Activated T-cell treated with anti-CD3 and anti-CD28 coated beads, Interleukin-2, amount 50 U/mL, for 72 hours (primary cell): ENCODE data around the gene RASGRF1. TPM values are rescaled to one million over a fixed set of nuclear protein-coding genes. Genes with fewer than 3 reads are reported as not detected.

Experiments used
- ATAC-seq, 2 donors: fragments of 150-1000 bp; cut with Tn5 transposase; replicated peaks in 1 of 2; 2 replicates each; pipeline ENCODE4 v1.10.0; 2021; ENCODE audit warnings: moderate library complexity in 2 of 2, mild to moderate bottlenecking in 1 of 2
- DNase-seq, 2 donors: peaks; one replicate each; pipeline ENCODE4 v3.0.0; 2021 to 2022; ENCODE audit warnings: mixed read lengths in 1 of 2
- H3K27ac Mint-ChIP-seq: one replicate; pipeline ENCODE4 v1.8.0; 2022; ENCODE audit warnings: mild to moderate bottlenecking, moderate library complexity, mixed read lengths
- H3K27me3 Mint-ChIP-seq: one replicate; pipeline ENCODE4 v1.8.0; 2022; ENCODE audit warnings: low read depth, mixed read lengths
- H3K36me3 Mint-ChIP-seq, 2 donors: one replicate each; pipeline ENCODE4 v1.8.0; 2022; ENCODE audit warnings: mixed read lengths in 2 of 2, mild to moderate bottlenecking in 1 of 2; ENCODE audit not compliant: insufficient read depth in 2 of 2
- H3K4me1 Mint-ChIP-seq: one replicate; pipeline ENCODE4 v1.8.0; 2022; ENCODE audit warnings: low read depth, mixed read lengths
- H3K4me3 Mint-ChIP-seq, 2 donors: one replicate each; pipeline ENCODE4 v1.8.0; 2022; ENCODE audit warnings: mild to moderate bottlenecking in 2 of 2, mixed read lengths in 2 of 2, moderate library complexity in 2 of 2
- H3K9me3 Mint-ChIP-seq, 2 donors: one replicate each; pipeline ENCODE4 v1.8.0; 2022; ENCODE audit warnings: mixed read lengths in 2 of 2
- total RNA-seq, 2 donors: library from RNA; stranded (reverse); gene quantifications; one replicate each; pipeline ENCODE4 v1.2.3, GENCODE V29; 2022

RASGRF1 gene
- total RNA-seq, 2 donors from 2014 or later, result not detected

- peak; percentile 36 for ATAC-seq
- Mint-ChIP-seq H3K9me3 (no peaks in the 10 kb centered on the region), H3K27ac (no peak overlapping the region), H3K4me1 (peaks cover 13% of the 10 kb centered on the region), H3K36me3 (no peaks in the 10 kb centered on the region), H3K27me3 (peaks cover 6% of the 10 kb centered on the region), H3K4me3 (peak overlapping the region; percentile 17 to 45)
- DNase-seq, result no peak
Observed at GRCh38 chr15:78977091-78977571, 113.4 kb downstream of the RASGRF1 start.

- H3K4me1 Mint-ChIP-seq, result peaks cover 13% of the 10 kb centered on the region
- no peaks in the 10 kb centered on the region for H3K9me3 Mint-ChIP-seq
- ATAC-seq (no peak), DNase-seq (no peak)
- no peak overlapping the region for H3K4me3 Mint-ChIP-seq
- H3K27ac Mint-ChIP-seq, result no peak overlapping the region
- peaks cover 6% of the 10 kb centered on the region for H3K27me3 Mint-ChIP-seq
- H3K36me3 Mint-ChIP-seq, result no peaks in the 10 kb centered on the region
Observed at GRCh38 chr15:78976691-78977090, 113.9 kb downstream of the RASGRF1 start.

GRCh38 chr15:78974272-78974918 lies 116.2 kb downstream of the RASGRF1 start:
- H3K27ac Mint-ChIP-seq, result no peak overlapping the region
- peaks cover 13% of the 10 kb centered on the region for H3K4me1 Mint-ChIP-seq
- H3K9me3 Mint-ChIP-seq, result no peaks in the 10 kb centered on the region

GRCh38 chr15:78969687-78970349 lies 120.8 kb downstream of the RASGRF1 start:
- no peak for ATAC-seq
- peaks cover 5% of the 10 kb centered on the region for H3K4me1 Mint-ChIP-seq
- no peak overlapping the region for H3K27ac Mint-ChIP-seq
- H3K9me3 Mint-ChIP-seq, result no peaks in the 10 kb centered on the region
- no peak overlapping the region for H3K4me3 Mint-ChIP-seq
- no peak for DNase-seq
- H3K27me3 Mint-ChIP-seq, result no peaks in the 10 kb centered on the region
- no peaks in the 10 kb centered on the region for H3K36me3 Mint-ChIP-seq

More at GRCh38 chr15:78974272-78974918, 116.2 kb downstream of the RASGRF1 start:
- Mint-ChIP-seq H3K36me3 (no peaks in the 10 kb centered on the region), H3K27me3 (peaks cover 6% of the 10 kb centered on the region), H3K4me3 (no peak overlapping the region)
- ATAC-seq (no peak), DNase-seq (no peak)

GRCh38 chr15:78968539-78969271 lies 121.9 kb downstream of the RASGRF1 start:
- H3K4me1 Mint-ChIP-seq, result peaks cover 2% of the 10 kb centered on the region
- H3K9me3 Mint-ChIP-seq, result no peaks in the 10 kb centered on the region
- no peaks in the 10 kb centered on the region for H3K36me3 Mint-ChIP-seq
- ATAC-seq, result no peak
- no peak overlapping the region for H3K4me3 Mint-ChIP-seq
- no peak for DNase-seq
- H3K27me3 Mint-ChIP-seq, result no peaks in the 10 kb centered on the region
- H3K27ac Mint-ChIP-seq, result no peak overlapping the region

GRCh38 chr15:78968114-78968513 lies 122.5 kb downstream of the RASGRF1 start:
- Mint-ChIP-seq H3K4me1 (no peaks in the 10 kb centered on the region), H3K27me3 (no peaks in the 10 kb centered on the region), H3K27ac (no peak overlapping the region), H3K9me3 (no peaks in the 10 kb centered on the region), H3K36me3 (no peaks in the 10 kb centered on the region), H3K4me3 (no peak overlapping the region)
- ATAC-seq (no peak), DNase-seq (no peak)

- H3K27me3 Mint-ChIP-seq, result no peaks in the 10 kb centered on the region
- DNase-seq (no peak), ATAC-seq (no peak)
- no peak overlapping the region for H3K4me3 Mint-ChIP-seq
- no peaks in the 10 kb centered on the region for H3K9me3 Mint-ChIP-seq
- no peak overlapping the region for H3K27ac Mint-ChIP-seq
- no peaks in the 10 kb centered on the region for H3K4me1 Mint-ChIP-seq
- H3K36me3 Mint-ChIP-seq, result no peaks in the 10 kb centered on the region
Observed at GRCh38 chr15:78960308-78960707, 130.3 kb downstream of the RASGRF1 start.

- no peaks in the 10 kb centered on the region for H3K27me3 Mint-ChIP-seq
- no peak for ATAC-seq
- H3K36me3 Mint-ChIP-seq, result no peaks in the 10 kb centered on the region
- H3K9me3 Mint-ChIP-seq, result no peaks in the 10 kb centered on the region
- DNase-seq, result no peak
- no peak overlapping the region for H3K4me3 Mint-ChIP-seq
- H3K27ac Mint-ChIP-seq, result no peak overlapping the region
- H3K4me1 Mint-ChIP-seq, result no peaks in the 10 kb centered on the region
Observed at GRCh38 chr15:78959360-78959759, 131.2 kb downstream of the RASGRF1 start.

GRCh38 chr15:78957416-78958093 lies 133.0 kb downstream of the RASGRF1 start:
- Mint-ChIP-seq H3K4me1 (no peaks in the 10 kb centered on the region), H3K36me3 (no peaks in the 10 kb centered on the region), H3K27ac (no peak overlapping the region), H3K27me3 (no peaks in the 10 kb centered on the region), H3K9me3 (no peaks in the 10 kb centered on the region), H3K4me3 (no peak overlapping the region)
- DNase-seq (no peak), ATAC-seq (no peak)

- no peaks in the 10 kb centered on the region for H3K4me1 Mint-ChIP-seq
- ATAC-seq, result no peak
- no peaks in the 10 kb centered on the region for H3K9me3 Mint-ChIP-seq
- H3K36me3 Mint-ChIP-seq, result no peaks in the 10 kb centered on the region
- H3K27me3 Mint-ChIP-seq, result no peaks in the 10 kb centered on the region
- no peak for DNase-seq
- H3K27ac Mint-ChIP-seq, result no peak overlapping the region
- H3K4me3 Mint-ChIP-seq, result no peak overlapping the region
Observed at GRCh38 chr15:78956937-78957336, 133.6 kb downstream of the RASGRF1 start.

GRCh38 chr15:78955355-78955754 lies 135.2 kb downstream of the RASGRF1 start:
- no peak overlapping the region for H3K4me3 Mint-ChIP-seq
- H3K27ac Mint-ChIP-seq, result no peak overlapping the region
- H3K27me3 Mint-ChIP-seq, result peaks cover 9% of the 10 kb centered on the region
- H3K9me3 Mint-ChIP-seq, result no peaks in the 10 kb centered on the region
- ATAC-seq, result no peak
- H3K36me3 Mint-ChIP-seq, result no peaks in the 10 kb centered on the region
- no peak for DNase-seq
- H3K4me1 Mint-ChIP-seq, result peaks cover 8% of the 10 kb centered on the region

- no peaks in the 10 kb centered on the region for H3K36me3 Mint-ChIP-seq
- no peak for ATAC-seq
- no peak for DNase-seq
- no peak overlapping the region for H3K4me3 Mint-ChIP-seq
- peaks cover 9% of the 10 kb centered on the region for H3K27me3 Mint-ChIP-seq
- H3K4me1 Mint-ChIP-seq, result peaks cover 8% of the 10 kb centered on the region
- H3K27ac Mint-ChIP-seq, result no peak overlapping the region
- no peaks in the 10 kb centered on the region for H3K9me3 Mint-ChIP-seq
Observed at GRCh38 chr15:78951841-78952238, 138.7 kb downstream of the RASGRF1 start.
